GM20000 (cell line): Measurements from ENCODE around the gene C9orf72.

Experiments used
- DNase-seq: peaks from one replicate; pipeline ENCODE4 v3.0.0; 2012; ENCODE audit warnings: low spot score
- CTCF ChIP-seq: IDR thresholded peaks from 2 replicates; pipeline ENCODE4 v1.5.1; 2012; ENCODE audit warnings: mild to moderate bottlenecking, control low read depth; ENCODE audit errors: extremely low read depth, missing control alignments

Gene C9orf72

GRCh38 chr9:27554712-27555111, 18.6 kb downstream of the C9orf72 start:
- TF ChIP-seq CTCF = no peak
- DNase-seq = no peak

- no peak for TF ChIP-seq CTCF
- DNase-seq = no peak
Measured at GRCh38 chr9:27549196-27549755, 24.0 kb downstream of the C9orf72 start.

- TF ChIP-seq CTCF = no peak
- no peak for DNase-seq
Measured at GRCh38 chr9:27548055-27548741, 25.1 kb downstream of the C9orf72 start.

GRCh38 chr9:27545471-27545870, 27.8 kb downstream of the C9orf72 start:
- TF ChIP-seq CTCF = no peak
- DNase-seq = no peak

GRCh38 chr9:27542508-27542907, 30.8 kb downstream of the C9orf72 start:
- DNase-seq = no peak
- no peak for TF ChIP-seq CTCF

- DNase-seq = no peak
Measured at GRCh38 chr9:27541740-27542139, 31.5 kb downstream of the C9orf72 start.

GRCh38 chr9:27540502-27540901, 32.8 kb downstream of the C9orf72 start:
- no peak for TF ChIP-seq CTCF
- DNase-seq = no peak

More at GRCh38 chr9:27541740-27542139, 31.5 kb downstream of the C9orf72 start:
- TF ChIP-seq CTCF = no peak
